Eye (tissue), 1 donor: ENCODE data around the gene MAP4.

Experiments used
- DNase-seq: peaks from one replicate; pipeline ENCODE4 v3.0.0-alpha.2; 2015

MAP4 gene

GRCh38 chr3:47825590-47825989, 190.6 kb downstream of the MAP4 start:
- no peak for DNase-seq

DNA sequence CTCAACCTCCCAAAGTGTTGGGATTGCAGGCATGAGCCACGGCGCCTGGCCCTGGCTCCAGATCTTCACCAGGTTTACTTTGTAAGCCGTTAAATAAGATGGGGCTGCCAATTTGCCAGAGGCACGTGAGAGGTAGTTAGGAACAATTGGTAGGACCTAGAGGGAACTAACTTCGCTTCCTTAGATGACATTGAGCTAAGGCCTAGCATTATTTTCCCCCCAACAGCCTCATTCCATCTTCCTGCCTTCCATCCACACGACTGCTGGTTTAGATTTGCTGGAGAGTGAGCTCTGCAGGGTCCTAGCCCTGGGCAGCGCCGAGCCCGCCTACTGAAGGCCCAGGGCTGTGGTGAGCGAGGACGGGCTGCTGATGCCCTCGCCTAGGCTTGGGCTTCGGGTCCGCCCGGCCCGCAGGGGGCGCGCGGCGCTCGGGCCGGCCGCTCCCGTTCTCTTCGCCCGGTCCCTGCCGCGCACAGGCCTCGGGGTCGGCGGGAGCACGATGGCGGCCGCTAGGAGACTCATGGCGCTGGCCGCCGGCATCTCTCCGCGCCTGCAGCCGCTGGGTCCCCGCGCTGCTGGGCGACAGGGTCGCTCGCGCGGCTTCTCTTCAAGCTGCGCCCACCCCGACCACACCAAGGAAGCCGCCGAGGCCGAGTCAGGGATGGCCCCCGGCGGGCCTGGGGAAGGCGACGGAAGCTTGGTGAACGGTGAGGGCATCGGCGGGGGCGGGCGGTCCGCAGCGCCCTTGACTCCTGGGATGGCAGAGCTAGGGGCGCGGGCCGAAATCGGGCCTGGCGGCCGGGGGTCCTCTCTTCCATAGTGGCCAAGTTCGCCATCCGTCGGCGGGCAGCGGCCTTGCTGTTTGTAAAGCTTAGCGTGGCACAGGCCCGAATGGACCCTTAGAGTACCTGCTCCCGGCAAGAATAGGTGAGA, 191.4 kb downstream of the MAP4 start:
- peak; percentile 92 for DNase-seq

GRCh38 chr3:47817609-47818008, 198.6 kb downstream of the MAP4 start:
- no peak for DNase-seq

DNA sequence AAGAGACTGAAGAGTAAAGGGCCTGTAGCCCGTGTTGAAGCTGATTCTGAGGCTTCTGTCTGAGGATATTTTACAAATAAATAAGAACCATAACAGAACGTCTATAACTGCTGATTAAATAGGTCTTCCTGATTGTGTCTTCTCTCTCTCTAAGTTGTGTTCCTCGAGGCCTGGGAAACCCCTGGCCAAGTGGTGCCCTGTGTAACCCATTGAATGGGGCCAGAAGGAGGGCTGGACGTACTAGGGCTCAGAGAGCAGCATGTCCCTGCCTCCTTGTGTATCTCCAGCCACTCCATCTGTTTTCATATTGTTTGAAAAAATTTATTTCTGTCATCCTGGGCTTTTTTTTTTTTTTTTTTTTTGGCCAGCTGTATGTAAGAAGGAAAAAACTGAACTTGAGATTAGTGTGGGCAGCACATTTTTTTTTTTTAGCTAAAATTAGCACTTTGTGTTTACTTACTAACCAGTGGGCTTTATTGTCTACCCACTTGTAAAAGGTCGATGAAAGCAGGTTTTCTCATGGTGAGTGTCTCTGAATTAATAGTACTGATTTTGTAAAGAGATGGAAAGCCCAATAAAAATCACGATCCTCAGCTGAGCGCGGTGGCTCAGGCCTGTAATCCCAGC, 202.6 kb downstream of the MAP4 start:
- DNase-seq, result no peak

- no peak for DNase-seq
These were observed 211.6 kb downstream of the MAP4 start for GRCh38 chr3:47804577-47804976.

DNA sequence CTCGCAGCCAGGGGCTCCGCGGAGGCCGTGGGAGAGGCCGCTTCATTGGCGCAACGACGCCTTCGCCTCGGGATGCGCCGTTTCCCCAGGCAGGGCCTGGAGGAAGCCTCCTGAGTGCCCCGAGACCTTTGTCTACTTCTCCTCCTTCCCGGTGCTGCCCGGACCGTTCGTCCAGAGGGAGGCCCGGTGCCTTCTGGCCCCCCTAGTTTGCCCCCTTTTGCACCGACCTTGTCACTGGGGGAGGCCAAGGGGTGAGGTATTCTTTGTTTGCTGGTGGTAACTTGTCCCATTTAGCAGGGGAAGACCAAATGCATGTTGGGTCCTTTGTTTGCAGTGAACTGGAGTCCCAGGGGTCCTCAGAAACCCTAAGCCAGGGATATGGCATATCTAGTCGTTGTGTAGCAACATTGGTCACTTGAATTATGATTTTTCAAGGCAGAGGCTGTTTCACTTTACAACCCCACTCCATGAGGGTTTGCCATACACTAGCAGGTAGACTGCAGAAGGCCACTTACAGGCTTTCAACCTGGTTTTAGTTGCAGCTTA, 212.7 kb downstream of the MAP4 start:
- peak; percentile 90 for DNase-seq

DNA sequence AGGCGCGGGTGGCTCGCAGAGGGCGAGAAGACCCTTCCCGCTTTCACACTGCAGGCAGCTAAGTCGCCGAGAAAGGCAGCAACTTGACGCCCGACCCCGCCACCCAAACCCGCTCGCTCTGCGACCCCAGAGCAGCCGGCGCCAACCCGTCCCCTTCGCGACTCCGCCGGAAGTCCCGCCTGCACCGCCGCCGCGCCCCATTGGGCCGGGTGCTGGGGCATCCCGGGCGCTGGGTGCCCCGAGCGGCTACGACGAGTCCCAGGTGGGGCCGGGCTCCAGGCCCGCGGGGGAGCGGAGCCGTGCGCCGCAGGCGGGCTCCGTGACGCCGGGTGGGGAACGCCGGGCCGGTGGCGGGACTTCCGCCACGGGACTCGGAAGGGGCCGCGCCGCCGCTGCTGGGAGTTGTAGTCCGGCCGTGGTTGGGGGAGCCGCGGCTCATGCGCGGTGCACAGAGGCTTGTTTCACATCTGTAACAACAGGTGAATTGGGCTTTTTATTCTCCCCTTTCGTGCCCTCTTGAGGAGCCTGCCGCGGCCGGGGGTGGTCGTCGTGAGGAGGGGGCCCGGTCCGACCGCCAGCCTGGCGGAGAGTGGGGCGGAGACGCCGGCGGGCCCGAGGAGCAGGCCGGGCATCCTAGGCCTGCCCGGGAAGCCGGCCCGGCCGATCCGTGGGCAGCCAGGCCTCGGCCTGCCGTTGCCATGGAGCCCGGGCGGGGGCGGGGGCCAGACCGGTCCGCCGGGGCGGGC, 213.3 kb downstream of the MAP4 start, which contains the start of gene DHX30:
Gene DHX30 (plus strand): TSS at position 405 of the 746 bp plus-strand sequence. CDS start 7,546 bp downstream, outside the sequence.
- peak; percentile 96 for DNase-seq
